Endothelial cell of umbilical vein (primary cell): Measurements from ENCODE around the gene UBE2E2. TPM values are rescaled to one million over a fixed set of nuclear protein-coding genes. Genes with fewer than 3 reads are reported as not detected.

Source experiments
- BruUV-seq: library from RNA; stranded (reverse); fragments of 400-500 nt; replicated peaks from 2 replicates; lab custom pipeline; 2021; lab: Mats Ljungman, UMichigan
- CTCF ChIA-PET: fragments of 300-600, 350-600 bp; sonication (Branson Sonifier 250); formaldehyde crosslinking; loops from one replicate; lab custom pipeline; 2021; ENCODE audit warnings: antibody characterized with exemption, inconsistent platforms; lab: Charles Lee
- POLR2A ChIA-PET: fragments of 300-600, 350-600 bp; sonication (Branson Sonifier 250); formaldehyde crosslinking; loops from one replicate; lab custom pipeline; 2021; ENCODE audit warnings: antibody characterized with exemption, inconsistent platforms; lab: Charles Lee
- DNase-seq: peaks from one replicate; pipeline ENCODE4 v3.0.0-alpha.2; 2011; ENCODE audit warnings: low read depth, low spot score
- FAIRE-seq: peaks from 2 replicates; lab custom pipeline; 2011; peaks lifted over from hg19 to GRCh38; lab: Jason Lieb, UNC
- H2AFZ ChIP-seq: 2 replicates; pipeline ENCODE4 v1.6.0; 2012; ENCODE audit warnings: low read depth, low read length, control low read depth, inconsistent platforms
- H3K27ac ChIP-seq: 2 replicates; pipeline ENCODE4 v1.5.1; 2011; ENCODE audit warnings: low read depth, mild to moderate bottlenecking, control low read depth, low read length, moderate library complexity; ENCODE audit not compliant: insufficient read depth
- H3K27me3 ChIP-seq, 2 experiments: 2 replicates each; pipeline versions ENCODE4 v1.6.0 to v1.6.1; 2011; ENCODE audit warnings: low read length in 2 of 2, mixed read lengths in 1 of 2; ENCODE audit not compliant: control insufficient read depth in 2 of 2, insufficient read depth in 2 of 2
- H3K36me3 ChIP-seq, 2 experiments: 2 replicates in 1 of 2; 3 replicates in 1 of 2; pipeline ENCODE4 v1.5.1; 2011; ENCODE audit warnings: low read length in 2 of 2, mild to moderate bottlenecking in 1 of 2, moderate library complexity in 1 of 2; ENCODE audit not compliant: control insufficient read depth in 2 of 2, insufficient read depth in 2 of 2; ENCODE audit errors: extremely low read depth in 1 of 2
- H3K4me1 ChIP-seq: 3 replicates; pipeline ENCODE4 v1.5.1; 2011; ENCODE audit warnings: mild to moderate bottlenecking, low read length; ENCODE audit not compliant: control insufficient read depth, insufficient read depth; ENCODE audit errors: extremely low read depth
- H3K4me2 ChIP-seq: 2 replicates; pipeline ENCODE4 v1.6.1; 2011; ENCODE audit warnings: low read length, control low read depth, mixed read lengths; ENCODE audit not compliant: insufficient read depth
- H3K4me3 ChIP-seq, 3 experiments: fragments of 200-600 bp in 1 of 3; sonication (generic), shearing (Covaris generic) in 1 of 3; replicated peaks in 1 of 3; 2 replicates each; pipeline ENCODE4 v1.5.1; 2011 to 2016; ENCODE audit warnings: control low read depth in 3 of 3, low read length in 3 of 3, mild to moderate bottlenecking in 2 of 3, inconsistent platforms in 1 of 3, low read depth in 1 of 3, moderate library complexity in 1 of 3; ENCODE audit not compliant: insufficient read depth in 1 of 3
- H3K79me2 ChIP-seq: 2 replicates; pipeline ENCODE4 v1.6.0; 2012; ENCODE audit warnings: low read length, inconsistent platforms; ENCODE audit not compliant: control insufficient read depth, insufficient read depth
- H3K9ac ChIP-seq: replicated peaks from 2 replicates; pipeline ENCODE3; 2011; ENCODE audit warnings: low read length, control low read depth; ENCODE audit not compliant: insufficient read depth; ENCODE audit errors: extremely low read depth
- H3K9me1 ChIP-seq: replicated peaks from 3 replicates; pipeline ENCODE4 v1.6.0; 2011; ENCODE audit warnings: mild to moderate bottlenecking, low read length; ENCODE audit not compliant: control insufficient read depth, insufficient read depth; ENCODE audit errors: extremely low read depth
- H3K9me3 ChIP-seq: replicated peaks from 2 replicates; pipeline ENCODE4 v1.5.1; 2012; ENCODE audit warnings: low read length, inconsistent platforms; ENCODE audit not compliant: control insufficient read depth, insufficient read depth
- H4K20me1 ChIP-seq: replicated peaks from 2 replicates; pipeline ENCODE3; 2011; ENCODE audit warnings: mild to moderate bottlenecking, low read length; ENCODE audit not compliant: control insufficient read depth, insufficient read depth; ENCODE audit errors: extremely low read depth
- EZH2 ChIP-seq: IDR thresholded peaks from 2 replicates; pipeline ENCODE4 v1.6.1; 2012; ENCODE audit warnings: borderline replicate concordance, low read depth, mild to moderate bottlenecking, moderate library complexity, low read length, inconsistent platforms; ENCODE audit not compliant: severe bottlenecking
- FOS ChIP-seq: IDR thresholded peaks from 2 replicates; pipeline ENCODE4 v1.6.1; 2011; ENCODE audit warnings: mild to moderate bottlenecking, low read length, moderate library complexity, borderline replicate concordance; ENCODE audit not compliant: insufficient read depth
- GATA2 ChIP-seq: IDR thresholded peaks from 2 replicates; pipeline ENCODE4 v1.7.0; 2011; ENCODE audit warnings: low read depth, mild to moderate bottlenecking, moderate library complexity, mixed read lengths, low read length; ENCODE audit not compliant: insufficient read length, insufficient read depth
- JUN ChIP-seq: IDR thresholded peaks from 2 replicates; pipeline ENCODE4 v1.6.1; 2011; ENCODE audit warnings: borderline replicate concordance, low read depth; ENCODE audit not compliant: insufficient read length, insufficient read depth
- MAX ChIP-seq: IDR thresholded peaks from 2 replicates; pipeline ENCODE4 v1.6.1; 2011; ENCODE audit not compliant: insufficient read depth, insufficient read length
- MYC ChIP-seq: IDR thresholded peaks from one replicate; pipeline ENCODE4 v1.6.1; 2011; ENCODE audit warnings: mild to moderate bottlenecking, low read depth, low read length
- POLR2A ChIP-seq: IDR thresholded peaks from 2 replicates; pipeline ENCODE4 v1.6.1; 2012; ENCODE audit warnings: low read depth, mild to moderate bottlenecking, control low read depth, low read length
- POLR2AphosphoS5 ChIP-seq: IDR thresholded peaks from 2 replicates; pipeline ENCODE4 v1.6.1; 2012; ENCODE audit warnings: low read depth, mild to moderate bottlenecking, control low read depth, low read length, moderate library complexity; ENCODE audit not compliant: insufficient read depth
- dilution Hi-C: fragments of 300-500 bp; cut with MboI; formaldehyde crosslinking; loops from one replicate; pipeline ENCODE4 v1.15.0; 2019; ENCODE audit warnings: low sequenced_read_pairs; ENCODE audit not compliant: extremely low pct_ligation_motif_present
- intact Hi-C: fragments of 100-400 bp; cut with micrococcal nuclease; formaldehyde crosslinking; loops from one replicate; pipeline ENCODE4 v1.10.0; 2022
- polyA plus RNA-seq, 4 experiments: library from polyadenylated mRNA; depleted of rRNA in 3 of 4; stranded (reverse) in 3 of 4; unstranded in 1 of 4; fragments of >200 nt; gene quantifications; 2 replicates each; pipeline versions ENCODE4 v1.2.1 to v1.2.3, GENCODE V29; 2011 to 2012; ENCODE audit warnings: missing spikeins in 1 of 4
- total RNA-seq: library from RNA; stranded (reverse); gene quantifications from 2 replicates; pipeline ENCODE4 v1.2.3, GENCODE V29; 2021
- TF ChIP-seq, protein P1 (sequence below), 2 donors: IDR thresholded peaks; 1 replicate in 1 of 2; 2 replicates in 1 of 2; pipeline ENCODE4 v1.5.1; 2011; ENCODE audit warnings: low read length in 2 of 2, mild to moderate bottlenecking in 2 of 2, moderate library complexity in 2 of 2, control low read depth in 1 of 2, inconsistent platforms in 1 of 2, low read depth in 1 of 2; ENCODE audit not compliant: insufficient read depth in 1 of 2; ENCODE audit errors: extremely low read depth in 1 of 2

UBE2E2 gene
- total and polyA plus RNA-seq, 2 donors (not counting 3 experiments of a cell fraction or from before 2014, with no cell fraction given): 37.0 to 45.4 TPM

GRCh38 chr3:23219552-23219951 is 16.4 kb downstream of the UBE2E2 start:
- FAIRE-seq: no peak
- intact Hi-C loops: no loop called here
- Histone ChIP-seq H3K27me3 (no peaks in the 10 kb centered on the region), H3K4me1 (no peaks in the 10 kb centered on the region), H2AFZ (no peak overlapping the region), H3K4me2 (no peak overlapping the region), H3K79me2 (peaks cover 11% of the 10 kb centered on the region), H3K36me3 (no peaks in the 10 kb centered on the region), H3K4me3 (no peak overlapping the region), H3K9ac (no peak overlapping the region), H3K9me1 (no peaks in the 10 kb centered on the region), H4K20me1 (peaks cover 2% of the 10 kb centered on the region), H3K9me3 (no peaks in the 10 kb centered on the region), H3K27ac (no peak overlapping the region)
- no peak for DNase-seq
- ChIA-PET POLR2A (no interaction called here), CTCF (interaction anchor here (1.5 to 1.6 kb wide), 2 partner anchors 9 to 25 kb away, joined by 3 to 7 read pairs; no protein-coding TSS in a partner anchor)
- BruUV-seq: no TSS peak
- dilution Hi-C loops: no loop called here
- TF ChIP-seq JUN: no peak
- no peak for TF ChIP-seq MAX
- TF ChIP-seq EZH2: no peak
- TF ChIP-seq, protein P1, sequence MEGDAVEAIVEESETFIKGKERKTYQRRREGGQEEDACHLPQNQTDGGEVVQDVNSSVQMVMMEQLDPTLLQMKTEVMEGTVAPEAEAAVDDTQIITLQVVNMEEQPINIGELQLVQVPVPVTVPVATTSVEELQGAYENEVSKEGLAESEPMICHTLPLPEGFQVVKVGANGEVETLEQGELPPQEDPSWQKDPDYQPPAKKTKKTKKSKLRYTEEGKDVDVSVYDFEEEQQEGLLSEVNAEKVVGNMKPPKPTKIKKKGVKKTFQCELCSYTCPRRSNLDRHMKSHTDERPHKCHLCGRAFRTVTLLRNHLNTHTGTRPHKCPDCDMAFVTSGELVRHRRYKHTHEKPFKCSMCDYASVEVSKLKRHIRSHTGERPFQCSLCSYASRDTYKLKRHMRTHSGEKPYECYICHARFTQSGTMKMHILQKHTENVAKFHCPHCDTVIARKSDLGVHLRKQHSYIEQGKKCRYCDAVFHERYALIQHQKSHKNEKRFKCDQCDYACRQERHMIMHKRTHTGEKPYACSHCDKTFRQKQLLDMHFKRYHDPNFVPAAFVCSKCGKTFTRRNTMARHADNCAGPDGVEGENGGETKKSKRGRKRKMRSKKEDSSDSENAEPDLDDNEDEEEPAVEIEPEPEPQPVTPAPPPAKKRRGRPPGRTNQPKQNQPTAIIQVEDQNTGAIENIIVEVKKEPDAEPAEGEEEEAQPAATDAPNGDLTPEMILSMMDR (IDR thresholded peaks at IDR 0.05; ENCODE audit: extremely low read depth in 1 of 2, insufficient read depth in 1 of 2, low read depth in 1 of 2, low read length in 2 of 2): no peak
- no peak for TF ChIP-seq POLR2A
- no peak for TF ChIP-seq MYC
- TF ChIP-seq GATA2: no peak
- no peak for TF ChIP-seq POLR2AphosphoS5
- no peak for TF ChIP-seq FOS
